ENCODE results near the gene SPACA9.

SPACA9 gene

GRCh38 chr9:132883349-132884294 lies 4.9 kb downstream of the SPACA9 start:
- no peak for TF ChIP-seq ZNF274 (IDR thresholded peaks at IDR 0.05; ENCODE audit: low read depth, low read length)
- TF ChIP-seq SUZ12 (IDR thresholded peaks at IDR 0.05; ENCODE audit: extremely low read depth, insufficient read depth, insufficient read length) = no peak
- TF ChIP-seq YY1 (IDR thresholded peaks at IDR 0.05; ENCODE audit: insufficient read depth, insufficient read length) = no peak
- Histone ChIP-seq H3K4me1 (ENCODE audit: insufficient read depth, insufficient read length) (peaks cover 9% of the 10 kb centered on the region), H3K36me3 (ENCODE audit: insufficient read depth, insufficient read length, low read length) (no peaks in the 10 kb centered on the region), H3K27me3 (ENCODE audit: insufficient read depth, insufficient read length) (peaks cover 3% of the 10 kb centered on the region), H3K9ac (ENCODE audit: insufficient read length, low read depth) (no peak overlapping the region), H3K4me3 (ENCODE audit: insufficient read length, low read depth) (no peak overlapping the region), H3K9me3 (ENCODE audit: insufficient read depth, low read length) (no peaks in the 10 kb centered on the region)
- DNase-seq (ENCODE audit: low read depth, low spot score) = no peak

GRCh38 chr9:132885720-132886333 lies 7.1 kb downstream of the SPACA9 start:
- H3K4me3 ChIP-seq (ENCODE audit: insufficient read length, low read depth) = no peak overlapping the region
- H3K36me3 ChIP-seq (ENCODE audit: insufficient read depth, insufficient read length, low read length) = no peaks in the 10 kb centered on the region
- H3K27me3 ChIP-seq (ENCODE audit: insufficient read depth, insufficient read length) = no peaks in the 10 kb centered on the region
- peaks cover 11% of the 10 kb centered on the region for H3K4me1 ChIP-seq (ENCODE audit: insufficient read depth, insufficient read length)
- H3K9me3 ChIP-seq (ENCODE audit: insufficient read depth, low read length) = no peaks in the 10 kb centered on the region
- H3K9ac ChIP-seq (ENCODE audit: insufficient read length, low read depth) = no peak overlapping the region
- TF ChIP-seq ZNF274 (IDR thresholded peaks at IDR 0.05; ENCODE audit: low read depth, low read length) (no peak), YY1 (IDR thresholded peaks at IDR 0.05; ENCODE audit: insufficient read depth, insufficient read length) (no peak), SUZ12 (IDR thresholded peaks at IDR 0.05; ENCODE audit: extremely low read depth, insufficient read depth, insufficient read length) (no peak)
- no peak for DNase-seq (ENCODE audit: low read depth, low spot score)

DNA sequence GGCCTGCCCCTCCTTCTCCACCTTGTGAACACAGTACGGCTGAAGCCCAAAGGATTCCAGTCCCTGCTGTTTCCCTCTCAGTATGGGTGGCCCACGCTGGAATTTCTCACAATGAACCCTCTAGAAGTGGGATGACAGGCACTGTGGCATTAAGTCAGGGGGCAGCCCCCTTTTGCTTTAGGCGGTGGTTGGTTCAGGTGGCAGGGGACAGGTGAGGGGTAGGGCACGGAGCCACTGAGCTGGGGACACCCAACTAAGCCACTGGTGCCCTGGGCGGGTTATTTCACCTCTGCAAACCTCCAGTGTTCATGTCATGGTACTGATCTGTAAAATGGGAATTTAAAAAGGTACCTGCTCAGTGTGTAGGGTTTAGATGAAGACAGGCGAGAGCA lies 7.6 kb downstream of the SPACA9 start:
- Histone ChIP-seq H3K4me3 (ENCODE audit: insufficient read length, low read depth) (no peak overlapping the region), H3K27me3 (ENCODE audit: insufficient read depth, insufficient read length) (no peaks in the 10 kb centered on the region), H3K9me3 (ENCODE audit: insufficient read depth, low read length) (no peaks in the 10 kb centered on the region), H3K36me3 (ENCODE audit: insufficient read depth, insufficient read length, low read length) (no peaks in the 10 kb centered on the region), H3K9ac (ENCODE audit: insufficient read length, low read depth) (no peak overlapping the region), H3K4me1 (ENCODE audit: insufficient read depth, insufficient read length) (peaks cover 11% of the 10 kb centered on the region)
- TF ChIP-seq ZNF274 (IDR thresholded peaks at IDR 0.05; ENCODE audit: low read depth, low read length) (no peak), YY1 (IDR thresholded peaks at IDR 0.05; ENCODE audit: insufficient read depth, insufficient read length) (no peak), SUZ12 (IDR thresholded peaks at IDR 0.05; ENCODE audit: extremely low read depth, insufficient read depth, insufficient read length) (no peak)
- DNase-seq (ENCODE audit: low read depth, low spot score) = no peak

DNA sequence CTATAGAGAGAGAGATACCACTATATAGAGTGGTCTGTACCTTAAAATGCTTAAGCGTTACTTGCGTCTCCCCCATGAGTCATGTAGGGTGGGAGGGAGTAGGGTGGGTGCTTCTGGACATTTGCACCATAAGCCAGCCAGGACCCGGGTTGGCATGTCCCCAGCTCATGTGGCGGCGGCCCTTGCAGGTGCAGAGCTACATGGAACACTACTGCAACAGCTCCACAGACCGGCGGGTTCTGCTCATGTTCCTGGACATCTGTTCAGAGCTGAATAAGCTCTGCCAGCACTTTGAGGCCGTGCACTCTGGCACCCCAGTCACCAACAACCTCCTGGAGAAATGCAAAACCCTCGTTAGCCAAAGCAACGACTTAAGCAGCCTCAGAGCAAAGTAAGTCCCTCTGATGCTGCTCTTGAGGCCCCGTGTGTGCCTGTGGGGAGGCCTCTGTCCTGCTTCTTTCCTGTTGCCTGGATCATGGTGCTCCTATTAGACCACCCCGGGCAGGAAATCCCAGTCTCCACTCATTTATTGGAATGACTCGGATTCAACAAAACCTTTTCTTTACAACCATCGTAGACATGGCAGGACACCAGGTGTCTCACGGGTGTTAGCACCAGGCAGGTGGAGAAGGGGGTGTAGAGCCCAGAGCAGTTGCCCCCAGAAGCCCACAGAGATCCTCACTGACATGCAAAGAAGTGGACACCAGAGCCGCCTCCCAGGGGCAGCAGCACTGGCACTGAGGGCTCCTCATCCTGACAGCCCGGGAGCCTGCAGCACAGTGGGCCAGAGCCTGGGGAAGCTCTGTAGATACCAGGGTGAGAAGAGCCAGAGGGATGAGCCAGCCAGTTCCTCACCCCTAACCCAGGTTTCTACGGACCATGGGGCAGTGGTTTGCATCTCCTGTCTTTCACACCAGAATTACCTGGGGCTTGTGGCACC lies 8.8 kb downstream of the SPACA9 start:
- no peak overlapping the region for H3K4me3 ChIP-seq (ENCODE audit: insufficient read length, low read depth)
- no peak overlapping the region for H3K9ac ChIP-seq (ENCODE audit: insufficient read length, low read depth)
- H3K4me1 ChIP-seq (ENCODE audit: insufficient read depth, insufficient read length) = peaks cover 7% of the 10 kb centered on the region
- TF ChIP-seq ZNF274 (IDR thresholded peaks at IDR 0.05; ENCODE audit: low read depth, low read length) (no peak), SUZ12 (IDR thresholded peaks at IDR 0.05; ENCODE audit: extremely low read depth, insufficient read depth, insufficient read length) (no peak), YY1 (IDR thresholded peaks at IDR 0.05; ENCODE audit: insufficient read depth, insufficient read length) (no peak)
- no peak for DNase-seq (ENCODE audit: low read depth, low spot score)
- no peaks in the 10 kb centered on the region for H3K9me3 ChIP-seq (ENCODE audit: insufficient read depth, low read length)
- H3K27me3 ChIP-seq (ENCODE audit: insufficient read depth, insufficient read length) = no peaks in the 10 kb centered on the region
- H3K36me3 ChIP-seq (ENCODE audit: insufficient read depth, insufficient read length, low read length) = peaks cover 9% of the 10 kb centered on the region

DNA sequence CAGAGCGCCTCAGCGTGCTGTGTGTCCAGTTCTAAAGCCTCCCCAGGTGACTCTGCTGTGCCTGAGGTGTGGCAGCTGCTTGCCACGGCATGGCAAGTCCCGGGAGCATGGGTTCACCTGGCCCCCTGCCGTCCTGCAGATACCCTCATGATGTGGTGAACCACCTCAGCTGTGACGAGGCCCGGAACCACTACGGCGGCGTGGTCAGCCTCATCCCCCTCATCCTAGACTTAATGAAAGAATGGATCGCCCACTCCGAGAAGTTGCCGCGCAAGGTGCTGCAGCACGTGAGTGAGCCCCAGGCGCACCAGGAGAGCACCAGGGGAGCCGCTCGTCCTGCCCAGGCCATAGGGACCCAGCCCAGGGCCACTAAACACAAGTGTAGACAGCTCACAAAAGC lies 9.5 kb downstream of the SPACA9 start:
- Histone ChIP-seq H3K9ac (ENCODE audit: insufficient read length, low read depth) (no peak overlapping the region), H3K27me3 (ENCODE audit: insufficient read depth, insufficient read length) (no peaks in the 10 kb centered on the region), H3K36me3 (ENCODE audit: insufficient read depth, insufficient read length, low read length) (peaks cover 16% of the 10 kb centered on the region), H3K4me3 (ENCODE audit: insufficient read length, low read depth) (no peak overlapping the region), H3K4me1 (ENCODE audit: insufficient read depth, insufficient read length) (peaks cover 4% of the 10 kb centered on the region), H3K9me3 (ENCODE audit: insufficient read depth, low read length) (no peaks in the 10 kb centered on the region)
- TF ChIP-seq SUZ12 (IDR thresholded peaks at IDR 0.05; ENCODE audit: extremely low read depth, insufficient read depth, insufficient read length) (no peak), YY1 (IDR thresholded peaks at IDR 0.05; ENCODE audit: insufficient read depth, insufficient read length) (no peak), ZNF274 (IDR thresholded peaks at IDR 0.05; ENCODE audit: low read depth, low read length) (no peak)
- DNase-seq (ENCODE audit: low read depth, low spot score) = no peak

GRCh38 chr9:132892400-132892799 lies 13.7 kb downstream of the SPACA9 start:
- no peak overlapping the region for H3K4me3 ChIP-seq (ENCODE audit: insufficient read length, low read depth)
- no peak for DNase-seq (ENCODE audit: low read depth, low spot score)
- TF ChIP-seq ZNF274 (IDR thresholded peaks at IDR 0.05; ENCODE audit: low read depth, low read length) (no peak), YY1 (IDR thresholded peaks at IDR 0.05; ENCODE audit: insufficient read depth, insufficient read length) (no peak), SUZ12 (IDR thresholded peaks at IDR 0.05; ENCODE audit: extremely low read depth, insufficient read depth, insufficient read length) (no peak)
- no peaks in the 10 kb centered on the region for H3K9me3 ChIP-seq (ENCODE audit: insufficient read depth, low read length)
- peaks cover 51% of the 10 kb centered on the region for H3K36me3 ChIP-seq (ENCODE audit: insufficient read depth, insufficient read length, low read length)
- no peak overlapping the region for H3K9ac ChIP-seq (ENCODE audit: insufficient read length, low read depth)
- peaks cover 2% of the 10 kb centered on the region for H3K4me1 ChIP-seq (ENCODE audit: insufficient read depth, insufficient read length)
- no peaks in the 10 kb centered on the region for H3K27me3 ChIP-seq (ENCODE audit: insufficient read depth, insufficient read length)

Measured in NT2/D1 (cell line).